HG03196 (cell line): Measurements from ENCODE around the gene CTBS.
"Not testable (repeated sequence)": the region's sequence is repeated elsewhere in the genome, so short reads cannot be mapped to it uniquely, and the experiment has no call there.

Source experiments
- ATAC-seq: cut with Tn5 transposase; IDR thresholded peaks from one replicate; pipeline ENCODE4 v1.9.1; 2021; ENCODE audit not compliant: unreplicated experiment

Gene CTBS

DNA sequence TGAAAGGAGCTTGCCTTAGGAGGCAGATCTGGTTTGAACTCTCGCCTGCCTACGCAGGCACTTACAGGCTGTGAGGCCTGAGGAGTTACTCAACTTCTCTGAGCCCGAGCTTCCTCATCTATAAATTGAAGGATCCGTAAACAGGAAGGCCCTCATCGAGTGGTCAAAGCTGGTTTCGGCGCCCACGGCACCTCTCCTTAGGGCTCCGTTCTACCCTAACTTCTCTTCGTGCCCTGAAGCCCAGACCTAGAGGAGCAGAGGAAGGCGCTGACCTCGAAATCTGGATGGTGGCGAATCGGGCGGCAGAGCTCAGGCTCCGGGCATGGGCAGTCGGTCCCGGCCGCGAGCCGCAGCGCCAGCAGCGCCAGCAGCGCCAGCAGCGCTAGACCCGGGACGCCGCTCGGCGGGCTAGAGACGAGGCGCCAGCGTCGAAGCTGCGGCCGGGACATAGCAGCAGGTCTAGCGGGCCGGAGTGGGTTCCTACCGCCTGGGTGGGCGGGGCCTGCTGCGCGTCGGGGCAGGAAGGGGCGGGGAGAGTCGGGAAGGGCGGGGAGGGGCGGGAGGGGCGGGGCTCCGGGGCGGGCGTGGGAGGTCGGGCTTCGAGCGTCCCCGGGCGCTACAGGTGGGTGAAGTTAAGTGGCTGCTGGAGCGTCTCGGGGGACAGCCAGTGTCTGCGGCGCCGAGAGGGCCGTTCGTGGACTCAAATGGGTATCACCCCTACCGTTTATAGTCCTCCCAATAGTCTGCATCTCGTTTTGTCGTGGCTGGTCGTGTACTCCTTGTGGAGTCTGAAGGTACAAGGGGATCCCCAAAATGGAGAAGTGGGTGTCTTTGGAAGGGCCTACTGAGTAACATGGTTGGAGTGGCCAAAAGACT is at the start of gene CTBS:
TSS of gene CTBS (minus strand) at position 474 of the 876 bp plus-strand sequence. CDS start at position 449, 25 bp downstream.
- peak; percentile 85 for ATAC-seq

GRCh38 chr1:84621553-84621952 is 47.3 kb upstream of the CTBS start:
- ATAC-seq = no peak

- ATAC-seq = peak; percentile 96
Observed at GRCh38 chr1:84620720-84621313, 46.6 kb upstream of the CTBS start.

DNA sequence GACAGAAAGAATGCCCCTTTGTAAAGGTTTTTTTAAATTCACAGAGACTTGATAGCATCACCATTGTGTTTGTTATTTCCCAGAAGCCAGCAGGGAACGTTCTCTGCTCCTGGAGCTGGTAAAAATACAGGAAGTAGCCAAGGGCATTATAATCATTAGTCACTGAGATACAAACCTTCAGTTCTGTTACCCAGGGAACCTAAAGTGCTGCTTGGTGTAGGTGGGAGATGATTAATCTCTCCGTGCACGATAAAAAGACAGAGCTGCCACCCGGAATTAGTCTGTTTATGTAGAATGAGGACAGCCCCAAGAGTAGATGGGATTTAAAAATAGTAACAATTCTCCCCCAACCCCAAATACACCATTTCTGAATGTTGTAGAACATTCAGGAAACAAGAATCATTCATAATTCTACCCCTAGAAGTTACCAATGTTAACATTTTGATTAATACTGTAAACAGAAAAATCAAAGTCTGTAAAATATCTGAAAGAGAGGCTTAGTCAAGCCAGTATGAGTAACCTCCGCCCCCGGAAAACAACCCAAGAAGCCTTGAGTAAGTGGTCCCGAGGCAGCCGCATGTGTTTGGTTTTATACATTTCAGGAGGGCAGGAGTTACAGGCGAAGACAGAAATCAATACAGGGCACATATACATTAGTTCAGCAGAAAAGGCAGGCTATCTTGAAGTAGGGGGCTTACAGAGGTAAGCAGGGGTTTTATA is 45.3 kb upstream of the CTBS start:
- no peak for ATAC-seq

- no peak for ATAC-seq
Observed at GRCh38 chr1:84617349-84617748, 43.1 kb upstream of the CTBS start.

GRCh38 chr1:84615790-84616189 is 41.5 kb upstream of the CTBS start:
- ATAC-seq = no peak

DNA sequence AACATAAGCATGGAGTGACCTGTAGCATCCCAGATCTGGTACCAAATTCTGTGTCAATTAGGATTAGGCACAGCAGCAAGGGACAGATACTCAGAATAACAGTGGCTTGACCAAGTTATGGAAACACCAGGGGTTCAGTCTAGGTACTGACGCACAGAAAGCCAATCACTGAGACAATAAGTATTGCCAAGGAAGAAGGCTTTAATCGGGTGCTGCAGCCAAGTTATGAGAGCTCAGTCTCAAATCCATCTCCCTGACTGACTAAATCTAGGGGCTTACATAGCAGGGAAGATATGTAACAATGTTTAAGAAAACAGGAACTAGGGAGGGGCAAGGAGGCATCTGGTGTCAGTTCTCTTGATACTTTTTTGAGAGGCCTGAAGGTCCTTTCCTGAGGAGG is 39.6 kb upstream of the CTBS start:
- no peak for ATAC-seq

DNA sequence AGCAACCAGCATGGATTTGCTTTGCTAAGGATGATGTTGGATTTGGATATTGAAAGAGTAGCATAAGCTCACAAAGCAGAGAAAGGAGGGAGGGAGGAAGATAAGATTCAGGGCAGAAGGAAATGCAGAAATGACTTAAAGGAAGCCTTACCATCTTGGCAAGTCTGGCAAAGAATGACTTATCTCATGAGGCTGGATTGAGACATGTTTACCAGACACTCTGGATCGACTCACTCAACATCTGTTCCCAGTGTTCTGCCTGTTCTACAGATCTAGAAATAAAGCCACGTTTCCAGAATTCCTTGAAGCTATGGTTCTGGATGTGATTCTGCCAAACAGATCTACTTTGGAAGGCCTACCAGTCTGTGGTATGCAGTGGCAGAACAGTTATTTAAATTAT is 38.8 kb upstream of the CTBS start:
- ATAC-seq = no peak

DNA sequence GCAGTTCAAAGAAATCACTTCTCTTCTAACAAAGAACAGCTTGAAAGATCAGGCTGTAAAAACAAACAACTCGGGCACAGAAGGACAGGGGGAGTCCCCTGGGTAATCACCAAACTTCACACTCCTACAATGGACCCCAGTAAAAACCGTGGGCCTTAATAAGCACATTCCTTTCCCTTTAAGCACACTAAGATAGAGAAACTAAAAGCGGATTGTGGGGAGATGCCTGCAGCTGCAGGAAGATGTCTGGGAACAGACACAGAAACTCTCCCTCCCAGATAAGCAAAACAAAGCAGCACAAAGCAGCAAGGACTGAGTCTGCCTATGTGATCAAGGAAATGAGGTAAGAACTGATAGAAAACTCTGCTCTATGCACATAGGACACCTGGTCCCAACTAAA is 37.6 kb upstream of the CTBS start:
- ATAC-seq = no peak

DNA sequence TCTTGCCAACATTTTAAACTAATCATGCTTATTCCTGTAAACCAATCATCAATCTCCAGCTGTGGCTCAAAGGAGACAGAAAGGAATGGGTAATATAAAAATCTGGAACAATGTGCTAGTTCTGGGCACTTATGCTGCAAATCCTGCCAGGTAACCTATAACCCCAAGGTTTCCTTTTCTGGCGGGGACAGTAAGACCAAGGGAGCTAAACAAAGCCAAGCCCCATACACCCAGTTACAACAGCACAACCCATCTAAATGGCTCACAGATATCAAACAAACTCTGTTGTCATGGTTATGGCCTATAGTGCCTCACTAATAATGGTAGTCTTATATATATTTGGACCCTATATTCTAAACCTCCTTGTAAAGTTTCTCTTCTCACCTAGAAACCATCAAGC is 36.9 kb upstream of the CTBS start:
- ATAC-seq = no peak

GRCh38 chr1:84606977-84607376 is 32.7 kb upstream of the CTBS start:
- ATAC-seq = no peak

- no peak for ATAC-seq
Observed at GRCh38 chr1:84605157-84605556, 30.9 kb upstream of the CTBS start.

DNA sequence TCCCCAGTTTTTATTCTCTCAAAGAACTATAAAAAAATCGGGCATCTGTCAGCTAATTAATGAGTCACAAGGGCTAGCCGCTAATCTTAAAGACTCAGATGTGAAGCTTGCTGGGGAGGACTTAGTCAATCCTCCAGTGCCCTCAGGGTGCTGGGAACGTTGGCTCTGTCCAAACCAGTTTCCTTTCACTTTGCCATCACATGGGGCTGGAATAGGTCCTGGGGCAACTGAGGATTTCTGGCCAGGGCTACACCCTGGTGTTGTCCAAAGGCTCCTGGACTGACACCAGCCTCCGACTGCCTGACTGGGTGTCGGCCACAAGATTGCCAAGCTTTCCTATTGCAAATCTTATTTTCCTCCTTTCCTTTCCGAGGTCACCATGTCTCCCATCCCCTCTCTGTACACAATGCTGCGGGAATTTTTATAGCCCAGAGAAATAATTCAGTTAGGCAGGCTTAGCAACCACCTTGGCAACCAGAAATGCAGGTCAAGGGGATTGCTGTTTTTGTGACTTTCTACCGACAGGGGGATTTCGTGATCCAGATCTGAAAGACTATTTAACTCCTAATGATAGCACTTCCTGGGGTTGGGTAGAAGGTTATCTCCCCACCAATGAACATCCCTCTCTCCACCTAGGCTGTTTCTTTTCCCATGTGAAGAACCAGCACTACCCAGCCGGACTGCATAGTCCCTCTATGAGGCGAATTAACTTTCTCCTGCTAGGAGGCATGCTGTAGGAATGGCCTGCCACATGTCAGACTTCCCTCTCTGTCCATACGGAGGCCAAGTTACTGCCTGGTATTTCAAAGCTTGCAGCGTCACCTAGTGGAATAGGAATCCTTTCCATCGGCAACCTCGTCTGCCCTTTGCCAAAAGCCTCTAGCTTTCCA is 29.9 kb upstream of the CTBS start:
- ATAC-seq = no peak

DNA sequence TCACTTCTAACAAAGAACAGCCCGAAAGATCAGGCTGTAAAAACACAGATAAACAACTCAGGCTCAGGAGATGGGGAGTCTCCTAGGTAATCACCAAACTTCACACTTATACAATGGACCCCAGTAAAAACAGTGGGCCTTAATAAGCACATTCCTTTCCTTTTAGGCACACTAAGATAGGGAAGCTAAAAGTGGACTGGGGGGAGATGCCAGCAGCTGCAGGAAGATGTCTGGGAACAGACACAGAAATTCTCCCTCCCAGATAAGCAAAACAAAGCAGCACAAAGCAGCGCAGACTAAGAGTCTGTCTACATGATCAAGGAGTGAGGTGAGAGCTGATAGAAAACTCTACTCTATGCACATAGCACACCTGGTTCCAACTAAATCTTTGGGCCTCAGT is 29.0 kb upstream of the CTBS start:
- no peak for ATAC-seq

GRCh38 chr1:84600796-84601195 is 26.6 kb upstream of the CTBS start:
- no peak for ATAC-seq

GRCh38 chr1:84598846-84599741 is 24.9 kb upstream of the CTBS start:
- peak; percentile 81 for ATAC-seq

DNA sequence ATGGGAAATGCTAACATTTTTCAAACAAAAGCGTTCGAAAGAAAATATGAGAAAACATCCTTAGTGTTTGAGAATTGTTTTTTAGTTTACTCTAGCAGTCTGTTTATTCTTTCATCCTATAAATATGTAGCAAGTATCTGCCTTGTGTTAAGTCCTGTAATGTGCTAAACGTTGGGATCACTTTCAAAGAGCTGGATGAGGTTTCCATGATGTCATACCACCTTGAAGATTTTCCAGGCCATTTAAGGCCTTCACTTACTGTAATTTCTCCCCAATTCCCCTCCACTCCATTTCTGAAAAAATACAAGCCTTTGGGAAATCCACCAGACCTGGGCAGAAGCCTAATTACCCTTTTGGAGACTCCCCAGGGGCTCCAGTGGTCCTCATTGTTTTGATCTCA is 24.2 kb upstream of the CTBS start:
- ATAC-seq = no peak

DNA sequence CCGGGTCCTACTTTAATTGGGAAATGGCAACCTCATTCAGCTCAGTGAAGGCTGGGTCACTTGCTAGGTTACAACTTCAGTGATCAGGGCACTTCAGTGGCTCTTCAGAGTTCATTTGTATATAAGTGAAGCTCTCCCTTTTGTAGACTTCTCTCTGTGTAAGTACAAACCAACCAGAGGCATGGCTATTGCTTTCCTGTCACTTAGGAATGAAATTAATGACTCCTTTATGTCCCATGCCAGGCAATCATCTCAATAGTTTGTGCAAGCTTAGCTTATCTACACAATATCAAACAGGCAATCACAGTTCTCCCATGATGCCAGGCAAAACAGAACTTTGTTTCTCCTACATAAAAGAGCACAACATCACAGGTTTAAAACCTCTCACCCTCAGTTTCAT is 22.8 kb upstream of the CTBS start:
- no peak for ATAC-seq

DNA sequence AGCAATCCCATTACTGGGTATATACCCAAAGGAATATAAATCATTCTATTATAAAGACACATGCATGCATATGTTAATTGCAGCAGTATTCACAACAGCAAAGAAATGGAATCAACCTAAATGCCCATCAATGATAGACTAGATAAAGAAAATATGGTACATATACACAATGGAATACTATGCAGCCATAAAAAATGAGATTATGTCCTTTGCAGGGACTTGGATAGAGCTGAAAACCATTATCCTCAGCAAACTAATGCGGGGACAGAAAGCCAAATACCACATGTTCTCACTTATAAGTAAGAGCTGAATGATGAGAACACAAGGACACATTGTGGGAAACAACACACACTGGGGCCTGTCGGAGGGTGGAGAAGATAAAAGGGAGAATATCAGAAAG is 20.7 kb upstream of the CTBS start:
- ATAC-seq = not testable (repeated sequence)

DNA sequence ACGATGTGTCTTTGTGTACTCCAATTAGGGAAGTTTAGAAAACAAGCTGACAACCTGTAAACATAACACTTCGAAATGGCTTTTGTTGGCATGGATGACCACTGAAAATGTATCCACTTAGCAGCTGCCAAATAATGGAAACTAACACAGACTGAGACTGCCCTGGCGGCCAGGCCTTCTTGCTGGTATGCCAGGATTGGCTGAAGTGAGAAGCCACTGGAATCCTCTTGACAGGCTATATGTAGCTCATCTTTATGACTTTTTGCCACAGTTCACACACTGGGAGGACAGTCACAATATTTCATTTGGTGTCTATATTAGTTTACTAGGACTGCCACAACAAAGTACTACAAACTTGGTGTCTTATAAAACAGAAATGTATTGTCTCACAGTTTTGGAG is 12.9 kb upstream of the CTBS start:
- no peak for ATAC-seq
